Astrocyte of the hippocampus (primary cell): ENCODE results near the gene FEM1B.

ENCODE experiments used
- DNase-seq: peaks from one replicate; pipeline ENCODE4 v3.0.0; 2011; ENCODE audit warnings: low read depth, low spot score

FEM1B gene

DNA sequence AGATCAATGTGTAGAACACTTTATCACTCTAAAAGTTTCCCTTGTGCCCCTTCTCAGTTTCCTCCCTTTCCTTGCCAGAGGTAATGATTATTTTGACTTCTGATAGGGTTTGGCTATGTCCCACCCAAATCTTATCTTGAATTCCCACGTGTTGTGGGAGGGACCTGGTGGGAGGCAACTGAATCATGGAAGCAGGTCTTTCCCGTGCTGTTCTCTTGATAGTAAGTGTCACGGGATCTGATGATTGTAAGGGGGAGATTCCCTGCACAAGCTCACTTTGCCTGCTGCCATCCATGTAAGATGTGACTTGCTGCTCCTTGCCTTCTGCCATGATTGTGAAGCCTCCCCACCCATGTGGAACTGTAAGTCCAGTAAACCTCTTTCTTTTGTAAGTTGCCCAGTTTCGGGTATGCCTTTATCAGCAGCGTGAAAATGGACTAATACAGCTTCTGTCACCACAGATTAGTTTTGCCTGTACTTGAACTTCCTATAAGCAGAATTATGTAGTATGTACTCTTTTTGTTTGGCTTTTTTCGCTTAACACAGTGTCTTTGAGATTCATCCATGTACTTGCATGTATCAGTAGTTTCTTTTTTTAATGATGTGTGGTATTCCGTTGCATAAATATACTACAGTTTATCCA is 7.2 kb downstream of the FEM1B start:
- DNase-seq = no peak

DNA sequence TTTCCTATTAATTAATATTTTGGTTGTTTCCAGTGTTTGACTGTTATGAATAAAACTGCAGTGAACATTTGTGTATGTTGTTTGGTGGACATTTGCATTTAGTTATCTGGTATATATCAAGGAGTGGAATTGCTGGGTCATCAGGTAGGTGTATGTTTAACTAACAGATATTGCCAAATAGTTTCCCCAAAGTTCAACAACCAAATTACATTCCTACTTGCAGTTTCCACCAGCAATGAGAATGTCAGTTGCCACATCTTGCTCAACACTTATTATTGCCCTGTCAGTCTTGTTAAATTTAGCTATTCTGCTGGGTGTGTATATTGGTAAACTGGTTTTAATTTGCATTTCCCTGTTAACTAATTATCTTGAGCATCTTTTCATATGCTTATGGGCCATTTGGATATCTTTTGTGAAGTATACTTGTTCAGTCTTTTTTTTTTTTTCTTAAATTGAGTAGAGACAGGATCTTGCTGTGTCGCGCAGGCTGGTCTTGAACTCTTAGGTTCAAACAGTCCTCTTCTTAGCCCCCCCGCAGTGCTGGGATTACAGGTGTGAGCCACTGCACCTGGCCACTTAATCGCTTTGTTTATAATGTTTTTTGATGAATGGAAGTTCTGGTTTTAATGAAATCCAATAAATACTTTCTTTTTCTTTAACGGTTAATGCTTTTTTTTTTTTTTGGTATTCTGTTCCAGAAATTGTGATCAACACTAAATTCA is 7.9 kb downstream of the FEM1B start:
- no peak for DNase-seq

- DNase-seq = no peak
These were observed 8.7 kb downstream of the FEM1B start for GRCh38 chr15:68286256-68286655.

DNA sequence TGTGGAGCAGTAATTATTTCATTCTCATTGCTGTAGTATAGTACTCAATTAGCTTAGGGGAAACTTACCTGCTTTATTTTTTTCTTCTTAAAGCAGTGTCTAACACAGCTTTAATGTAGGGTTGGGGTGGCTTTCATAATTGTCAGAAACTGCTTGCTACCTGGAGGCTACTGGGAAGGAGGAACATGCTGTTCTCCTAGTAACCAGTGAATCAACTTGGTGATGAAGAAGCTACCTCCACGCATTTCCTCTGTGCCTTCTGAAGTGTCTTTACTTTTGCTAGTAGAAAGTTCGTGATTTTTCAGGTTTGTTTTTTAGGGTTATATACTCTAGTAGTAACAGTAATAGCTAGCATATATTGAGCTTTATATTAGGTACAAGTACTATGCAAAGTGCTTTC is 11.5 kb downstream of the FEM1B start:
- DNase-seq = no peak

DNA sequence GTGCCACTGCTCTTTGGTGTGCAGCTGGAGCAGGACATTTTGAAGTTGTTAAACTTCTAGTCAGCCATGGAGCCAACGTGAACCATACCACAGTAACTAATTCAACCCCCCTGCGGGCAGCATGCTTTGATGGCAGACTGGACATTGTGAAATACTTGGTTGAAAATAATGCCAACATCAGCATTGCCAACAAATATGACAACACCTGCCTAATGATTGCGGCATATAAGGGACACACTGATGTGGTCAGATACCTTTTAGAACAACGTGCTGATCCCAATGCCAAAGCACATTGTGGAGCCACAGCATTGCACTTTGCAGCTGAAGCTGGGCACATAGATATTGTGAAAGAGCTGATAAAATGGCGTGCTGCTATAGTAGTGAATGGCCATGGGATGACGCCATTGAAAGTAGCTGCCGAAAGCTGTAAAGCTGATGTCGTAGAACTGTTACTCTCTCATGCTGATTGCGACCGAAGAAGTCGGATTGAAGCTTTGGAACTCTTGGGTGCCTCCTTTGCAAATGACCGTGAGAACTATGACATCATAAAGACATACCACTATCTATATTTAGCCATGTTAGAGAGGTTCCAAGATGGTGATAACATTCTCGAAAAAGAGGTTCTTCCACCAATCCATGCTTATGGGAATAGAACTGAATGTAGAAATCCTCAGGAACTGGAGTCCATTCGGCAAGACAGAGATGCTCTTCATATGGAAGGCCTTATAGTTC is 12.2 kb downstream of the FEM1B start:
- no peak for DNase-seq

- no peak for DNase-seq
These were observed 13.2 kb downstream of the FEM1B start for GRCh38 chr15:68290715-68291114.

- DNase-seq = no peak
These were observed 14.7 kb downstream of the FEM1B start for GRCh38 chr15:68292157-68292781.

DNA sequence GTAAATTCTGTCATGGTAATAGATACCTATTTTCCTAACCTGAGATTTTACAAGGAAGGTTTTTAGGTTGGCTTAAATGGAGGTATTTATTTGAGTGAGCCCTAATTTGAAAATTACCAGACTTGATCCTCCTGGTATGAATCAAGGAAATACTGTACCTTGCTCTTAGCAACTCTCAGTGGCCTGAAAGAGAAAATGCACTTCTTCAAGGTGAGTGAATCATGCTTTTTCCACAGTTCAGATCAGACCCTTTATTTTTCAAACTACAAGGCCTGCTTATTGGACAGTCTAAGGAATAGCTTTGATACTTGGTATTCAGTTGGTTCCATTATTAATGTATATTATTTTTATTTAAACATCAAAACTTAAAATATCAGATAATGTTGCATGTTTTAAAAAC is 15.4 kb downstream of the FEM1B start:
- DNase-seq = no peak

DNA sequence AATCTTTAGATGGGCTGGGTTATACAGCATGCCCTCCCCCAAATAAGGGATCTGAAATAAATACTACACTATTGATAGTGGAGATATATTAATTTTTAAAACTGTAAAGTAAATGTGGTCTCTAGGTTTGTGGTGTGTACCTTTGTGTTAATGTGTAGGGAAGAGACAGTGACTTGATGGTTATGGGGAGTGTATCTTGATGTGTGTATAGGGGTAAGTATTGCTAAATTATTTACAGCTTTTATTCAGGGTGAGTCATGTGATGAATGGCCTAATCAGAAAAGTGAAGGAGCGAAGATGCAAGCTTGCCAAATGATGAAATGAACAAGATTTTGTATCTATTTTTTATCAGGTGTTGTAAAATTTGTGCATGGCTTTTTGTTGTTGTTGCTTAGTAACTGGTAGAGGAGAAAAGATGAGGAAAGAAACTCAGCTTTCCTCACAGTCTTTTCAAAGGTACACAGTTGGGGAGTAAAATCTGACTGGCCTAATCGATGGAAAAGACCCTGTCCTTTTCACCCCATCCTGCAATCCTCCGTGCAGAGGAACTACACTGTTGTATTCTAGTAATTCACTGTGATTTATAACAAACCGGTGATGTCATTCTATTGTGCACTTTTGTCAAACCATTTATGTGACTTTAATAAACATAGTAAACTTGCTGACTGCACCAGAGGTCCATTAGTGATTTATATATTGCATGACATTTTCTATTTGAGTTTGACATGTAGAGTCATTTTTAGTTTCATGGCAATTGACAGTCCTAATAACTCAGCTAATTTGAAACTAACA is 17.7 kb downstream of the FEM1B start:
- no peak for DNase-seq

DNA sequence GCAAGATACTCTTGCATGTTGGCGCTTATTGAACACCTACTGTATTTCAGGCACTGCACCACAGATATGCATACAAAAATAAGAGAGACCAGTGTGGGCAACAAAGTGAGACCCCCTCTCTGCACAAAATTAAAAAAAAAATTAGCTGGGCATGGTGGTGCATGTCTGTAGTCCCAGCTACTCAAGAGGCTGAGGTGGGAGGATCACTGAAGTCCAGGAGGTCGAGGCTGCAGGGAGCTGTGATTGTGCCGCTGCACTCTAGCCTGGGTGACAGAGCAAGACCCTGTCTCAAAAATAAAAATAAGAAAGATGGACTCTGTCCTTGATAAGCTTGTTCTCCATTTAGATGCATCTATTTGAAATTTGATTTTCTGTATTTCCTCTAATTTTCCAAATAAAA is 20.8 kb downstream of the FEM1B start:
- DNase-seq = no peak

GRCh38 chr15:68298882-68299381 is 21.4 kb downstream of the FEM1B start:
- DNase-seq = no peak

- DNase-seq = peak; percentile 46
These were observed 21.9 kb downstream of the FEM1B start for GRCh38 chr15:68299436-68299835.

GRCh38 chr15:68300115-68300940 is 22.8 kb downstream of the FEM1B start:
- no peak for DNase-seq

DNA sequence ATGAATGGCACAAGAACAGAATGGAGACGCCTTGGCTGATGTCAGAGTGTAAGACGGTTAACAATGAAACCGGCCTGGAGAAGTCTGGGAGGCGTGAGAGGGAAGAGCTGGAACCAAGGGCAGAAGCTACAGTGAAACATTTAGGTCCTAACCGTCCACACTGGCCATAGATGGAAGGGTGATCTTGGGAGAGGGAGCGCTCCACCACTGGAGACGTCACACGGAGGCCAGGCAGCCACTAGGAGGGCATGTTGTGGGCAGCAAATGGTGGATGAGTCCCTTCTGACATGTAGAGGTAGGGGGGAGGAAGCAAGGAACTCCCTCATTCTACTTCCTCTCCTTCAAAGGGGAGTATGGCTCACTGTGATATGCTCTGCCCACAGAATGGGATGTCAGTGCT is 23.8 kb downstream of the FEM1B start:
- DNase-seq = no peak

- DNase-seq = no peak
These were observed 25.2 kb downstream of the FEM1B start for GRCh38 chr15:68302729-68303128.

DNA sequence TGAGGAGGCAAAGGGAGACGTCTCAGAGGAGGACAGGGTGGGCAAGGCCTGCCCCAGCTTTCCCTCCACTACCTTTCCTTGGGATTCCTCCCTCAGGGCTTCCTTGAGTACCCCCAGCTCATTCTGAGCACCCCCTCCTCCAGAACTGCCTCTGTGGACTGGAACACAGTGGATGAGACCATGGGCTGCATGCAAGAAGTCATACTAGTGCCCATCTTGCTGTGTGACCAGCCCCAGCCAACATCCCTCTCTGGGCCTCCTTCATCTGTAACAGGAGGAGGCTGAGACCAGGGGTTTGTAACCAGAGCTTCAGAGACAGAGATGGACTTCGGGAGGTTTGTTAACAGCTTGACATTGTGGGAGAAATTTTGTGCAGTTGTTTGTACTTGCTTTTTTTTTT is 25.6 kb downstream of the FEM1B start:
- DNase-seq = no peak

GRCh38 chr15:68303560-68304436 is 26.3 kb downstream of the FEM1B start:
- no peak for DNase-seq

DNA sequence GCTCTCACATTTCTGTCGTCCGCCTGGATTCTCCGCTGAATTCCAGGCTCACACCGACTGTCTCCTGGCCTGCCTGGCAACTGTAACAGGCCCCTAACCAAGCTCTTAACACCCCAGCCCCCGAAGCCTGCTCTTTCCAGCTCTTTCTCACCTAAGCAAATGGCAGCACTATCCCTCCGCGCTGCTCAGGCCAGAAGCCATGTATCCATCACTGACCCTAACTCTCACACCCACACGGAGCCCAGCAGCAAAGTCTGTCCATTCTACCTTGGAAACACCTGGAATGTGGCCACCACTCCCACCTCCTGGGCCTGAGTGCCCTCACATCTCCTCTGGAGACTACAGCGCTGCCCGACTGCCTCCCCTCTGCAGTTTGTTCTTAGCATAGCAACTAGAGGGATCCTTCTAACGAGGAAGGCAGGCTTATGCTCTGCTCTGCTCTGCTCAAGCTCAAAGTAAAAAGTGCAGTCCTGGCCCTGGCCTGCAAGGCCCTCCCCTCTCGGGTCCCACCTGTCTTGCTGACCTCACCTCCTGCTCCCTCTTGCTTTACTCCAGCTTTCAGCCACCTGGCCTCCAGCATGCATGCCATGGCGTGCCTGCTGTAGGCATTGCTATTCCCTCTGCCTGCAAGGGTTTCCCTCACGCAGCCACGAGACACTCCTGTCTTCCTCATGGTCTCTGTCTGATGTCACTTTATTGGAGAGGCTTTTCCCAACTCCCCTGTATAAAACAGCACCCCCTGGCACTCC is 27.2 kb downstream of the FEM1B start:
- no peak for DNase-seq

GRCh38 chr15:68305420-68305871 is 27.9 kb downstream of the FEM1B start:
- DNase-seq = no peak
